Mammary epithelial cell (primary cell): ENCODE measurements around the gene RBM20.

ENCODE experiments used
- EZH2 ChIP-seq: IDR thresholded peaks from 2 replicates; pipeline ENCODE4 v1.6.1; 2012; ENCODE audit warnings: low read length, inconsistent platforms, borderline replicate concordance
- TF ChIP-seq, protein P1 (sequence below), 2 donors: IDR thresholded peaks in 1 of 2; conservative IDR thresholded peaks in 1 of 2; 2 replicates each; pipeline ENCODE4 v1.5.1; 2011 to 2012; ENCODE audit warnings: inconsistent platforms in 2 of 2, low read length in 2 of 2, mild to moderate bottlenecking in 2 of 2, control low read depth in 1 of 2, low read depth in 1 of 2; ENCODE audit not compliant: insufficient read depth in 1 of 2; ENCODE audit errors: extremely low read depth in 1 of 2

DNA sequence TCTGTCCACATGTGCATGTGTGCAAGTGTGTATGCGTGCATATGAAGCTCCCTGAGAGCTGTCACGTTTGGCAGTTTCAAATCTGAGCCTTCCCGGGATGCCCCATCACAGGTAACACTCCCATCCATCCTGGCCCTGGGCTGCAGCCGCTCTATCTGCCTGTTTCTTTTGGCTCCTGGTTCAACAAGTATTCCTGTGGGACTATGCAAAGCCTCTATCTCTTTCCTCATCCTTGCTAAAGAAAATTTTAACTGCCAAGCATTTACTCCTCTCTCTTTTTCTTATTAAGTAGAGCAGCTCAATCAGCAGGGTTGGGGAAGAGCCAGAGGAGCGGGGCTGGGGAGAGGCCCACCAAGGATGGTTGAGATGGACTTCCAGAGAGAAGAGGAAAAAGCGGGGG is 203.2 kb downstream of the RBM20 start:
- TF ChIP-seq, protein P1, sequence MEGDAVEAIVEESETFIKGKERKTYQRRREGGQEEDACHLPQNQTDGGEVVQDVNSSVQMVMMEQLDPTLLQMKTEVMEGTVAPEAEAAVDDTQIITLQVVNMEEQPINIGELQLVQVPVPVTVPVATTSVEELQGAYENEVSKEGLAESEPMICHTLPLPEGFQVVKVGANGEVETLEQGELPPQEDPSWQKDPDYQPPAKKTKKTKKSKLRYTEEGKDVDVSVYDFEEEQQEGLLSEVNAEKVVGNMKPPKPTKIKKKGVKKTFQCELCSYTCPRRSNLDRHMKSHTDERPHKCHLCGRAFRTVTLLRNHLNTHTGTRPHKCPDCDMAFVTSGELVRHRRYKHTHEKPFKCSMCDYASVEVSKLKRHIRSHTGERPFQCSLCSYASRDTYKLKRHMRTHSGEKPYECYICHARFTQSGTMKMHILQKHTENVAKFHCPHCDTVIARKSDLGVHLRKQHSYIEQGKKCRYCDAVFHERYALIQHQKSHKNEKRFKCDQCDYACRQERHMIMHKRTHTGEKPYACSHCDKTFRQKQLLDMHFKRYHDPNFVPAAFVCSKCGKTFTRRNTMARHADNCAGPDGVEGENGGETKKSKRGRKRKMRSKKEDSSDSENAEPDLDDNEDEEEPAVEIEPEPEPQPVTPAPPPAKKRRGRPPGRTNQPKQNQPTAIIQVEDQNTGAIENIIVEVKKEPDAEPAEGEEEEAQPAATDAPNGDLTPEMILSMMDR (conservative IDR thresholded peaks at IDR 0.05 in 1 of 2, IDR thresholded peaks at IDR 0.05 in 1 of 2; ENCODE audit: extremely low read depth in 1 of 2, insufficient read depth in 1 of 2, low read depth in 1 of 2, low read length in 2 of 2): no peak
- no peak for TF ChIP-seq EZH2
